ENCODE results near the gene FAM78B. TPM values are rescaled to one million over a fixed set of nuclear protein-coding genes. Genes with fewer than 3 reads are reported as not detected.

FAM78B gene
- total RNA-seq, 1 experiment from 2014 or later, result 0.41 TPM

DNA sequence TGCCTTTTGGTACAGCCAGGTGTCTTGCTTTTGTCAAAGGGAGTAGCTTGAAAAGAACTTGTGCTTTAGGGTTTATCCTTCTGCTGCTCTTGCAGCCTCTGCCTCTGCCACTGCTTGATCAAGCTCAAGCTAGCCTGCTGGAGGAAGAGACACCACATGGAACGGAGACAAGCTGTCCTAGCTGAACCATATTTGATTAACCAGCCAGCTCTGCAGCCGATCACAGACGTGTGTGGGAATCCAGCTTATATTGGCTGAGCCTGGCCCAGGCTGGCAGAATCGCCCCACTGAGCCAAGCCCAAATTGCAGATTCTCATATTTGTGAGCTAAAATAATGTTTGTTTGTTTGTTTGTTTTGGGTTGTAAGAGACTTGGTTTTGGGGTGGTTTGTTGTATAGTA lies 18.7 kb upstream of the FAM78B start:
- DNase-seq (ENCODE audit: low read depth, low spot score) (no peak), ATAC-seq (no peak)
- no TSS peak for BruUV-seq (replicated peaks)
- TF ChIP-seq TCF7L2 (IDR thresholded peaks at IDR 0.05; ENCODE audit: low read depth, low read length) (no peak), SIN3A (IDR thresholded peaks at IDR 0.05; ENCODE audit: borderline replicate concordance, insufficient read depth, low read depth, low read length) (no peak), POLR2AphosphoS5 (IDR thresholded peaks at IDR 0.05; ENCODE audit: low read depth, low read length) (no peak)
- TF ChIP-seq, protein P1, sequence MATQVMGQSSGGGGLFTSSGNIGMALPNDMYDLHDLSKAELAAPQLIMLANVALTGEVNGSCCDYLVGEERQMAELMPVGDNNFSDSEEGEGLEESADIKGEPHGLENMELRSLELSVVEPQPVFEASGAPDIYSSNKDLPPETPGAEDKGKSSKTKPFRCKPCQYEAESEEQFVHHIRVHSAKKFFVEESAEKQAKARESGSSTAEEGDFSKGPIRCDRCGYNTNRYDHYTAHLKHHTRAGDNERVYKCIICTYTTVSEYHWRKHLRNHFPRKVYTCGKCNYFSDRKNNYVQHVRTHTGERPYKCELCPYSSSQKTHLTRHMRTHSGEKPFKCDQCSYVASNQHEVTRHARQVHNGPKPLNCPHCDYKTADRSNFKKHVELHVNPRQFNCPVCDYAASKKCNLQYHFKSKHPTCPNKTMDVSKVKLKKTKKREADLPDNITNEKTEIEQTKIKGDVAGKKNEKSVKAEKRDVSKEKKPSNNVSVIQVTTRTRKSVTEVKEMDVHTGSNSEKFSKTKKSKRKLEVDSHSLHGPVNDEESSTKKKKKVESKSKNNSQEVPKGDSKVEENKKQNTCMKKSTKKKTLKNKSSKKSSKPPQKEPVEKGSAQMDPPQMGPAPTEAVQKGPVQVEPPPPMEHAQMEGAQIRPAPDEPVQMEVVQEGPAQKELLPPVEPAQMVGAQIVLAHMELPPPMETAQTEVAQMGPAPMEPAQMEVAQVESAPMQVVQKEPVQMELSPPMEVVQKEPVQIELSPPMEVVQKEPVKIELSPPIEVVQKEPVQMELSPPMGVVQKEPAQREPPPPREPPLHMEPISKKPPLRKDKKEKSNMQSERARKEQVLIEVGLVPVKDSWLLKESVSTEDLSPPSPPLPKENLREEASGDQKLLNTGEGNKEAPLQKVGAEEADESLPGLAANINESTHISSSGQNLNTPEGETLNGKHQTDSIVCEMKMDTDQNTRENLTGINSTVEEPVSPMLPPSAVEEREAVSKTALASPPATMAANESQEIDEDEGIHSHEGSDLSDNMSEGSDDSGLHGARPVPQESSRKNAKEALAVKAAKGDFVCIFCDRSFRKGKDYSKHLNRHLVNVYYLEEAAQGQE (IDR thresholded peaks at IDR 0.05; ENCODE audit: insufficient read depth in 1 of 2, low read depth in 2 of 2, low read length in 1 of 2), result no peak
- TF ChIP-seq, protein P2, sequence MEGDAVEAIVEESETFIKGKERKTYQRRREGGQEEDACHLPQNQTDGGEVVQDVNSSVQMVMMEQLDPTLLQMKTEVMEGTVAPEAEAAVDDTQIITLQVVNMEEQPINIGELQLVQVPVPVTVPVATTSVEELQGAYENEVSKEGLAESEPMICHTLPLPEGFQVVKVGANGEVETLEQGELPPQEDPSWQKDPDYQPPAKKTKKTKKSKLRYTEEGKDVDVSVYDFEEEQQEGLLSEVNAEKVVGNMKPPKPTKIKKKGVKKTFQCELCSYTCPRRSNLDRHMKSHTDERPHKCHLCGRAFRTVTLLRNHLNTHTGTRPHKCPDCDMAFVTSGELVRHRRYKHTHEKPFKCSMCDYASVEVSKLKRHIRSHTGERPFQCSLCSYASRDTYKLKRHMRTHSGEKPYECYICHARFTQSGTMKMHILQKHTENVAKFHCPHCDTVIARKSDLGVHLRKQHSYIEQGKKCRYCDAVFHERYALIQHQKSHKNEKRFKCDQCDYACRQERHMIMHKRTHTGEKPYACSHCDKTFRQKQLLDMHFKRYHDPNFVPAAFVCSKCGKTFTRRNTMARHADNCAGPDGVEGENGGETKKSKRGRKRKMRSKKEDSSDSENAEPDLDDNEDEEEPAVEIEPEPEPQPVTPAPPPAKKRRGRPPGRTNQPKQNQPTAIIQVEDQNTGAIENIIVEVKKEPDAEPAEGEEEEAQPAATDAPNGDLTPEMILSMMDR (IDR thresholded peaks at IDR 0.05), result no peak
- in situ Hi-C loops (cut with HindIII; ENCODE audit: low pct_unique_long_range_greater_than_20kb, low sequenced_read_pairs), result no loop called here
- no peak overlapping the region for H3K27ac ChIP-seq (ENCODE audit: low read length)
- H3K27me3 ChIP-seq (ENCODE audit: control insufficient read depth, insufficient read depth, low read length), result no peaks in the 10 kb centered on the region; the same call in 1 of the 2 replicates
- CTCF ChIA-PET, result no interaction called here
- H3K36me3 ChIP-seq (ENCODE audit: control insufficient read depth, insufficient read depth, low read length), result no peaks in the 10 kb centered on the region
- intact Hi-C loops (cut with micrococcal nuclease; ENCODE audit: unreplicated experiment), result no loop called here
- no peaks in the 10 kb centered on the region for H3K4me1 ChIP-seq (ENCODE audit: control insufficient read depth, insufficient read depth, low read length)
- H3K4me3 ChIP-seq (ENCODE audit: low read depth in 2 of 2, low read length in 2 of 2), result no peak overlapping the region
- POLR2A ChIA-PET, result no interaction called here
- no peaks in the 10 kb centered on the region for H3K9me3 ChIP-seq (ENCODE audit: control insufficient read depth, insufficient read depth, low read depth, low read length)

DNA sequence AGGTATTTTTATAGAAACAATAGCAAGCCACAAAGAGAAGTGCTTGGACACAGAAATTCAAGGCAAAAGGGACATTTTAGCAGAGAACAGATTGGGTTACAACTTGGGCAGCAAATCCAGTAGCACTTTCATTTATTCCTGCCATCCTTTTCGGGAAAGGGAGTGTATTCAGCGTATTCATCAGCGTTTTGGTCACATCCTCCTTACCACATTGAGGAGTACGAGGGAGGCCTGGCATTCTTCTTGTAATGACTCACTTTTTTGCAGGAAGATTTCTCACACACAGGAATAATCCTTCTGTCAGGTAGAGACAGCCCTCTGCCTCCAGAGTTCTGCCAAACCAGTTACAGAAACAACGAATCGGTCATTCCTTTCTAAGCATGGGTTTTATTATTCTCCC lies 18.1 kb upstream of the FAM78B start:
- no peaks in the 10 kb centered on the region for H3K4me1 ChIP-seq (ENCODE audit: control insufficient read depth, insufficient read depth, low read length)
- H3K27ac ChIP-seq (ENCODE audit: low read length), result no peak overlapping the region
- DNase-seq (ENCODE audit: low read depth, low spot score), result no peak
- no TSS peak for BruUV-seq (replicated peaks)
- H3K36me3 ChIP-seq (ENCODE audit: control insufficient read depth, insufficient read depth, low read length), result no peaks in the 10 kb centered on the region
- in situ Hi-C loops (cut with HindIII; ENCODE audit: low pct_unique_long_range_greater_than_20kb, low sequenced_read_pairs), result no loop called here
- no peaks in the 10 kb centered on the region; the same call in 1 of the 2 replicates for H3K27me3 ChIP-seq (ENCODE audit: control insufficient read depth, insufficient read depth, low read length)
- ChIA-PET POLR2A (no interaction called here), CTCF (no interaction called here)
- intact Hi-C loops (cut with micrococcal nuclease; ENCODE audit: unreplicated experiment), result no loop called here
- ATAC-seq, result no peak
- no peak overlapping the region for H3K4me3 ChIP-seq (ENCODE audit: low read depth in 2 of 2, low read length in 2 of 2)
- TF ChIP-seq POLR2AphosphoS5 (IDR thresholded peaks at IDR 0.05; ENCODE audit: low read depth, low read length) (no peak), TCF7L2 (IDR thresholded peaks at IDR 0.05; ENCODE audit: low read depth, low read length) (no peak), SIN3A (IDR thresholded peaks at IDR 0.05; ENCODE audit: borderline replicate concordance, insufficient read depth, low read depth, low read length) (no peak)
- TF ChIP-seq, protein P2 (IDR thresholded peaks at IDR 0.05), result no peak
- TF ChIP-seq, protein P1 (IDR thresholded peaks at IDR 0.05; ENCODE audit: insufficient read depth in 1 of 2, low read depth in 2 of 2, low read length in 1 of 2), result no peak
- H3K9me3 ChIP-seq (ENCODE audit: control insufficient read depth, insufficient read depth, low read depth, low read length), result no peaks in the 10 kb centered on the region
